OCI-LY3 (cell line): ENCODE results near the gene AFAP1L1.

Experiments used
- EZH2phosphoT487 ChIP-seq: fragments of 200-600 bp; shearing (Covaris generic); IDR thresholded peaks from 2 replicates; pipeline ENCODE4 v1.6.1; 2018; ENCODE audit warnings: antibody characterized with exemption, mixed run types, low read depth
- TF ChIP-seq, protein P1 (sequence below): fragments of 200-600, 300-600 bp; sonication (generic); IDR thresholded peaks from 2 replicates; pipeline ENCODE4 v1.5.1; 2014; ENCODE audit warnings: antibody characterized with exemption, low read length, low read depth

DNA sequence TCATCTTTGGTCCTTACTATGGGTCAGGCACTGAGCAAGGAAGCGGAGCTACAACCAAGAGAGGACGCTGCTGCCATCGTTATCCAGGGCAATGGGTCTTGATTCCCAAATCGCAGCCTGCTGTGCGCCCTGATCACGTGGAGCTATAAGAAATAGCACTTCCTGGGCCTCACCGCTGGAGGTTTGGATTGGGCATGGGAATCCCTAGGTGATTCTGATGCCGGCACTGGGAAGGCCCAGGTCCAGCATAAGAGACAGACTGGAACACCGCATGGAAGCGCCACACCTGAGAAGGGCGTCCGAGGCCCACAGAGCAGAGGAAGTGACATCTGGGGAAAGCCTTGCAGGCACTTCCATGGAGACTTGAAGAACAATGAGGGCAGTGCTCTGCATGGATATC lies 104.4 kb downstream of the AFAP1L1 start:
- TF ChIP-seq, protein P1, sequence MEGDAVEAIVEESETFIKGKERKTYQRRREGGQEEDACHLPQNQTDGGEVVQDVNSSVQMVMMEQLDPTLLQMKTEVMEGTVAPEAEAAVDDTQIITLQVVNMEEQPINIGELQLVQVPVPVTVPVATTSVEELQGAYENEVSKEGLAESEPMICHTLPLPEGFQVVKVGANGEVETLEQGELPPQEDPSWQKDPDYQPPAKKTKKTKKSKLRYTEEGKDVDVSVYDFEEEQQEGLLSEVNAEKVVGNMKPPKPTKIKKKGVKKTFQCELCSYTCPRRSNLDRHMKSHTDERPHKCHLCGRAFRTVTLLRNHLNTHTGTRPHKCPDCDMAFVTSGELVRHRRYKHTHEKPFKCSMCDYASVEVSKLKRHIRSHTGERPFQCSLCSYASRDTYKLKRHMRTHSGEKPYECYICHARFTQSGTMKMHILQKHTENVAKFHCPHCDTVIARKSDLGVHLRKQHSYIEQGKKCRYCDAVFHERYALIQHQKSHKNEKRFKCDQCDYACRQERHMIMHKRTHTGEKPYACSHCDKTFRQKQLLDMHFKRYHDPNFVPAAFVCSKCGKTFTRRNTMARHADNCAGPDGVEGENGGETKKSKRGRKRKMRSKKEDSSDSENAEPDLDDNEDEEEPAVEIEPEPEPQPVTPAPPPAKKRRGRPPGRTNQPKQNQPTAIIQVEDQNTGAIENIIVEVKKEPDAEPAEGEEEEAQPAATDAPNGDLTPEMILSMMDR: no peak
- no peak for TF ChIP-seq EZH2phosphoT487
